ENCODE results near the gene RTN4RL1.
"Not testable (repeated sequence)": the region's sequence is repeated elsewhere in the genome, so short reads cannot be mapped to it uniquely, and the experiment has no call there.

Gene RTN4RL1

DNA sequence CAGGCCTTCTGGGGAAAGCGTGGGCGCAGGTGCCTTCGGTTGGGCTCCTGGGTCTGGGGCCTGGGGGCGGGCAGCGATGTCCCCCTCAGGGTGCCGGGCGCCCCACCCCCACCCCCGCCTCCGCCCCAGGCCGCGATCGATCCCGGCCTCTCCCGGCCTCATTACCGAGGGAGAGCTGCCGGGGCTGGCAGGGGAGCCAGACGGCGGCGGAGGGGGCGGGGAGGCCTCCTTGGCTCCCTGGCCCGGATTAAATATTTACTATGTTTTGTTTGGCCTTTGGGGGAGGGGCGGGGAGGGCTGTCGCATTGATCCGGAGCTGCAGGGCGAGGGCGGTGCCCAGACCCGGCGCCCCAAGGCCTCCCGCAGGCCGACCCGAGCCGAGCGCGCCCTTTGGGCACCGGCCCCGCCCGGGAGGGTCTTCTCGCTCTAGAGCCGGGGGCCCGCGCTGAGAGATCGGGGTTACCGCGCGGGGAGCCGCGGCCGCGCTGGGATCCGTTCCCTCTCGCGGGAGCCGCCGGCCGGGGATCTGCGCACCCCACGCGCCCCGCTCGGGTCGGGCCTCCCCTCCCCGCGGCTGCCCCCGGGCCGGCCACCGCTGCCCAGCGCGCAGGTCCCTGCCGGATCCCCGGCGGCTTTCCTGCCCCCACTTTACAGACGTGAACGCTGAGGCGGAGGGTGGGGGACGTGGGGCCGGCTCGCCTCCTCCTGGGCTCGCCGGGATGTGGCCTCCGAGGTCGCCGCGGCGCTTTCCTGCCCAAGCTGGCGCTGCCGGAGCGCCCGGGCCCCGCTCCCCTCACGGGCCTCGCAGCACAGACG is 27.0 kb downstream of the RTN4RL1 start:
- DNase-seq: no peak

- no peak for DNase-seq
These were observed 27.7 kb downstream of the RTN4RL1 start for GRCh38 chr17:1997289-1997926.

DNA sequence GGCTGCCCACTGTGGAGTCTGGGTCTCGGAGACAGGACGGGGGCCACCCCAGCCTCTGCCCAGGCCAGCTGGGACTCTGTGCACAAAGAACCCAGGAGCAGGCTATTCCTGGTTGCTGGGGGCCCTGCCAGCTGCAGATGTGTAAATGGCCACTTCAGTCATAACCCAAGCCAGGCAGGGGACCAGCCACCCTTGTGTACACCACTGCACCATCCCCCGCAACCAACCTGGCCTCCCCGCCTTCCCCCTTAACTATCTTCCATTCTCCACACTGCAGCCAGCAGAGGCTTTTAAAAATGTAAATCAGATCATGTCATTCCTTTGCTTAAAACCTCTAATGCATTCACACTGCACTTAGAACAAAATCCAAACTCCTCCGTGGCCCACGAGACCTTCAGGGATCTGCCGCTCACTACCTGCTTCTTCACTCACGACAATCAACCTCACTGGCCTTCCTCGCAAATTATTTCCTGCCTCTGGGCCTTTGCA is 28.3 kb downstream of the RTN4RL1 start:
- no peak for DNase-seq

DNA sequence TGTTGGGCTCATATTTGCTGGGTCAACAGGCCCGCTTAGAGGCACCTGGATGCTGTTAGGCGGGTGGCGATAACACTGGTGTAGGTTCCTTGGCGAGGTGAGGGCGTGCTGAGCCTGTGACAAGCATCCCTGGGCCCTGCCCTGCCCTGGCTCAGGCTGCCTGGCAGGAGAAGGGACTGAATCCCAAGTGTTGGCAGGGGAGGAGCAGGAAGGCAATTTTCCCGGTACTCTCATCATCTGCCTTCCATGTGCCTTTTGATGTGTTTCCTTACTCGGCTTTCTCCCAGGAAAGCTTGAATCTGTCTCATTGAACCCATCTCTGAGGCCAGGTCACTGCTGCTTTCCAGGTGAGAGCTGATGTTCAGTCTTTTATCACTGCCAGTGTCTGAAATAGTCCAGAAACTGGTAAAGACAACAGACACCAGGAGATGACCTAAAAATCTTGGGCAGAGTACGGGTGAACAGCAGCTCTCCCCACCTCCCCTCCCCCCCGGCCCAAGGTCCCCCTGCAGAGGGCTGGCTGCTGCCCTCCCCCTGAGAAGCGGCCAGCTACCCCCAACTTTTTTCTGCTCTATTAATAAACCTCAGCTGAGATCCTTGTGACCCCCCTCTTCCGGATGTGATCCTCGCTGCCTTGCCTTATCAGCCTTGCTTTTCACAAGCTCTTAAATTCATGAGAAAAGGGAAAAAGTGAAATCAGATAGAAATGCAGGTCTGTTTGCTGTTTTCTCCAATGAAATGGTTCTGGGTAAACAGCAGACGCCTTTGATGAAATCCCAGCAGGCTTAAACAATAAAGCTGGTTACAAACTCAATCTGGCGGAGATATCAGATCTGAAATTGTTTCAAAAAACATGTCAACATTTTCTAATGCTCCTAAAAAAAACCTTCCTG is 29.0 kb downstream of the RTN4RL1 start:
- DNase-seq: no peak

- no peak for DNase-seq
These were observed 29.7 kb downstream of the RTN4RL1 start for GRCh38 chr17:1995321-1995892.

GRCh38 chr17:1994707-1995106 is 30.4 kb downstream of the RTN4RL1 start:
- DNase-seq: no peak

- no peak for DNase-seq
These were observed 32.6 kb downstream of the RTN4RL1 start for GRCh38 chr17:1992541-1992940.

DNA sequence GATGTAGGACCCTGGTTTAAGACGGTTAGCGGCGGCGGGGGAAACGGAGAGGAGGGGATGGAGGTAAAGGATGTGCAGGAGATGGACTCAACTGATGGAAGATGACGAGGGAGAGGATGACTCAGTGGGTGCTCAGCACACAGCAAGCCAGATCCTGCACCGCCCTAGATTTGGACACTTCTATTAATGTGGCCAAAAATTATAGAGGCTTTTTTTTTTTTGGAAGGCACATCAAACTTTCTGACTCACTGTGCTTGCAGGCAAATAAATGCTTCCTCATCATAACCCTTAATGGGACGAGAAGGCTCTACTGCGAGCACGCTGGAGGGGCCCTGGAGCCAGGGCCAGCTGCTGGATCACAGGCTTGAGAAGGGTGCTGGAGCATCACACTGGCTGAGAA is 36.0 kb downstream of the RTN4RL1 start:
- DNase-seq: no peak

DNA sequence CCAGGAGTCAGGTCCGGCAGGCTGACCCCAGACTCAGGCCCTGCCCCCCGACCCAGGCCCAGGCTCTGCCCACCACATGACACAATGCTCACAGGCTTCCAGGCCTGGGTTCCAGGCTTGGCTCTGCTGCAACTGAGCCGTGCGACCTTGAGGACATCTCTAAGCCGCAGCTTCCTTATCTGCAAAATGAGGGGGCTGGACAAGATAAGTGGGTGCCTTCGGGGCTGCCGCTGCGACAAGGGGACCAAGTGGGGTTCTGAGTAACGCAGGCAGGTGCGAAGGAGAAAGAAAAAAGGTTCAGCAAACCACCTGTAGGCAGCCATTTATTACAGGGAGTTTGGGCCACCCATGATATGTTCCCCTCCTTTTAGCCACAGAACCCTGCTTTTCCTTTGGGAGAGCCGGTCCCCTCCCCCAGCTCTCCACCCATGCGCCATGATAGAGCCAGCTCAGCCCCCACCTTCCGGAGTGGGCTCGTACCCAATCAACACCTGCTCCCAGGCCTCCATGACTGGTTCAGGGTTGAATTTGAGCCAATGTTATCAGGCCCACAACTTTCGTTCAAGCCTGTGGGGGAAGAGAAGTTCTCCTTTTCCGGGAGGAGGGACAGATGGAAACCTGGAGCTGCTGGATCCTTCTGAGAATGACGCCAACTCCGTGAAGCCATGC is 38.2 kb downstream of the RTN4RL1 start:
- DNase-seq: no peak

DNA sequence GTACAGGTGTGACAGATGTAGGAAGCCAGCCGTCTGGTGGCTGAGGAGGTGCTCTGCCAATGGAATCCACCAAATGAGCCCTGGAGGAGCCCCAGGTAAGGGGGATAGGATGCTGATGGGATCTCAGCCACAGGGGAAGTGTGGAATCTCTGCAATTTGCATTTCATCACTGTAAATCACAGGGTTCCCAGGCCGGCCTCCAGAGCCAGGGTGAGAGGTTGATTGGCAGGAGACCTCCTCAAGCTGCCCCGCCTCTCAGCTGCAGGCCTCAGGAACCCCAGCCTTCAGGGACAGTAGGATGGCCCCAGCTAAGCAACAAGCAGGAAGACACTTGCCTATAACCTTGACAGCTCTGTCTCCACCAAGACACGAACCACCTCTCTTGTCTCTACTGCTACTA is 39.4 kb downstream of the RTN4RL1 start:
- DNase-seq: no peak

DNA sequence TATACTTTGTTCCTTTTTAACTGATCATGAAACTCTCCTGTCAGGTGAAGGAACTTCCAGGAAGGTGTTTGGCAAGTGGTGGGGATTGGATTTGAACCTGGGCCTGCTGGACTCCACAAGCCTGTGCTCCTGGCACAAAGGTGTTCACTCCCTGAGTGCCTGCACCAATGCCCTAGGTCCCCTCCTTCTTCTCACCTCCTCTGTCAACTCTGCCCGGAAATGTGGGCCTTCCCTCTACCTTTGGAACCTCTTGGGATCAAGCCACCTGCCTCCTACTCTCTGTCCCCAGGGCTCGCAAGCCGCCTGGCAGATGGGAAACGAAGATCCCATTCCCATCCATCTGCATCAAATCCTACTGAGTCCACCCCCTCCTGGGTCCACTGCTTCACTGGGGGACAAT is 40.0 kb downstream of the RTN4RL1 start:
- DNase-seq: no peak

DNA sequence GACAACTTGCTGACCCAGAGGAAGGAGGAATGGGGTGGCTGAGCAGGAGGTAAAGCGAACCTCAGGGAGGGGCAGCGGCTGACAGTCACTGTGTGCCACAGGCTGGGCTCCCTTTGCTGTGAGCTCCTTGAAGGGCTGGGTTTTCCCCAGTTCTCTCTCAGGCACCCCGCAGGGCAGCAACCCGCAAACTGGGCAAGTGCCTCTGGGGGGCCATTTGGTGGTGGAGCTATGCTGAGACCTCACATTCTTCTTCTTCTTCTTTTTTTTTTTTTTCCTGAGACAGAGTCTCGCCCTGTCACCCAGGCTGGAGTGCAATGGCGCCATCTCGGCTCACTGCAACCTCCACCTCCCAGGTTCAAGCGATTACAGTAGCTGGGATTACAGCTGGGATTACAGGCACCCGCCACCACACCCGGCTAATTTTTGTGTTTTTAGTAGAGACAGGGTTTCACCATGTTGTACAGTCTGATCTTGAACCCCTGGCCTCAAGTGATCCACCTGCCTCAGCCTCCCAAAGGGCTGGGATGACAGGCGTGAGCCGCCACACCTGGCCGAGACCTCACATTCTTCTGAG is 42.3 kb downstream of the RTN4RL1 start:
- DNase-seq: not testable (repeated sequence)

DNA sequence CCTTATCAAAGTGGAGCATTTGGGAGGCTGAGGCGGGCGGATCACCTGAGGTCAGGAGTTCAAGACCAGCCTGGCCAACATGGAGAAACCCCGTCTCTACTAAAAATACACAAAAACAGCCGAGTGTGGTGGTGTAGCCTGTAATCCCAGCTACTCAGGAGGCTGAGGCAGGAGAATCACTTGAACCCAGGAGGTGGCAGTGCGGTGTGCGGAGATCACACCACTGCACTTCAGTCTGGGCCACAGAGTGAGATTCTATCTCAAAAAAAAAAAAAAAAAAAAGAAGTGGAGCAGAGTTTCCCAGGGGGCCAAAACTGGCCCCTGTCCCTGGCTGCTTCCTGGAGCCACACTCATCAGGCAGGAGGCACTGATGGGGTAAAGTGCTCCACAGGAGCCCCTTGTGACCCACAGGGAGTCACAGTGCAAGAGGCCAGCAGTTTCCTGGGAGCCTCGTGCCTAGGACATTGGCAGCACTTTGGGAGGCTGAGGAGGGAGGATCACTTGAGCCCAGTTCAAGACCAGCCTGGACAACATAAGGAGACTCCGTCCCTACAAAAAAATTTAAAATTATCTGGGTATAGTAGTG is 44.4 kb downstream of the RTN4RL1 start:
- DNase-seq: no peak

DNA sequence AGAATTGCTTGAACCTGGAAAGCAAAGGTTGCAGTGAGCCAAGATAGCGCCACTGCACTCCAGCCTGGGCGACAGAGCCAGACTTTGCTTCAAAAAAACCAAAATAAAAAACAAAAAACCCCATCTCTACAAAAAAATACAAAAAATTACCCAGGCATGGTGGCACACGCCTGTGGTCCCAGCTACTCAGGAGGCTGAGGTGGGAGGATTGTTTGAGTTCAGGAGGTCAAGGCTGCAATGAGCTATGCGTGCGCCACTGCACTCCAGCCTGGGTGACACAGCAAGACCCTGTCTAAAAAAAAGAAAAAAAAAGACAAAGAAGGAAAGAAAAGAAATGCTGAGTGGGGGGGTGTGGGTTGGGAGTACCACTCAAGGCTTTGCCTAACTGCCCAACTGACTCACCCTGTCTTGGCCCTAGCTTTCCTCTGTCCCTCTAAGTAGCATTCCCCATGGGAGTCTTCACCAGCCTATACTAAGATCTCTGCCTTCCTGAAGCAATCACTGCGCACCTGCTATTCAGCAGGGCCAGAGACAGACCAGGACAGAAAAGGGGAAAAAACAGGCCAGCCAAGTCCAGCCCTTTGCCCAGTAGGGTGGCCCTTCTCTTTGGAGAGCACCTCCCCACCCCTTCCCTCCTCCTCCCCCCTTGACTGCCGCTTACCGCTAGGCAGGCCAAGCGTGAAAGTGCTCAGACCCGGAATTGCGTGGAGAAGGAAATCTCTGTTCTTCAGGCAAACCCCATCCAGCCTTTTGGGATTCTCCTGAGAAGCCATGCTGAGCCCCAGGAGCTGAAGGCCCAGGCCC is 45.8 kb downstream of the RTN4RL1 start:
- DNase-seq: no peak

GRCh38 chr17:1978396-1978949 is 46.7 kb downstream of the RTN4RL1 start:
- DNase-seq: no peak

GRCh38 chr17:1977583-1978395 is 47.3 kb downstream of the RTN4RL1 start:
- no peak for DNase-seq

- DNase-seq: no peak
These were observed 48.5 kb downstream of the RTN4RL1 start for GRCh38 chr17:1976683-1977064.

- no peak for DNase-seq
These were observed 49.0 kb downstream of the RTN4RL1 start for GRCh38 chr17:1976000-1976682.

GRCh38 chr17:1975573-1975972 is 49.6 kb downstream of the RTN4RL1 start:
- DNase-seq: no peak

Data from stimulated activated CD4-positive, alpha-beta T cell treated with anti-CD3 and anti-CD28 coated beads, Interleukin-2, amount 100 ng/mL, for 48 hours (primary cell).